Measurements from ENCODE around the gene TMEM244.

- TF ChIP-seq CTCF (IDR thresholded peaks at IDR 0.05; ENCODE audit: borderline replicate concordance, extremely low read depth, low read length, poor library complexity, severe bottlenecking) (no peak), EZH2 (IDR thresholded peaks at IDR 0.05; ENCODE audit: borderline replicate concordance, low read depth, low read length, severe bottlenecking) (no peak)
These were observed 67.7 kb downstream of the TMEM244 start for GRCh38 chr6:129793447-129793846.
